Activated CD4-positive, alpha-beta memory T cell treated with anti-CD3 and anti-CD28 coated beads for 36 hours (primary cell): ENCODE results near the gene KRT77. TPM values are rescaled to one million over a fixed set of nuclear protein-coding genes. Genes with fewer than 3 reads are reported as not detected.
A peak's percentile ranks its signal among the peaks of the same experiment; 100 is the strongest.
"Not testable (repeated sequence)": the region's sequence is repeated elsewhere in the genome, so short reads cannot be mapped to it uniquely, and the experiment has no call there.

Source experiments
- CTCF ChIA-PET: fragments of 350-600 bp; sonication (Branson Sonifier 250); formaldehyde crosslinking; loops from one replicate; lab custom pipeline; 2021; ENCODE audit warnings: antibody characterized with exemption, inconsistent platforms; lab: Charles Lee
- POLR2A ChIA-PET: fragments of 350-600 bp; sonication (Branson Sonifier 250); formaldehyde crosslinking; loops from one replicate; lab custom pipeline; 2021; ENCODE audit warnings: antibody characterized with exemption; lab: Charles Lee
- DNase-seq: peaks from one replicate; pipeline ENCODE4 v3.0.0-alpha.2; 2020
- H3K27ac Mint-ChIP-seq: one replicate; pipeline ENCODE4 v1.8.0; 2021; ENCODE audit warnings: mixed read lengths
- H3K27me3 Mint-ChIP-seq: one replicate; pipeline ENCODE4 v1.8.0; 2021; ENCODE audit warnings: mixed read lengths
- H3K36me3 Mint-ChIP-seq: one replicate; pipeline ENCODE4 v1.8.0; 2021; ENCODE audit warnings: mixed read lengths
- H3K4me1 Mint-ChIP-seq: one replicate; pipeline ENCODE4 v1.8.0; 2021; ENCODE audit warnings: low read depth, mixed read lengths
- H3K4me3 Mint-ChIP-seq: one replicate; pipeline ENCODE4 v1.8.0; 2021; ENCODE audit warnings: mild to moderate bottlenecking, mixed read lengths
- H3K9me3 Mint-ChIP-seq: one replicate; pipeline ENCODE4 v1.8.0; 2021; ENCODE audit warnings: mixed read lengths
- intact Hi-C: fragments of 100-400 bp; cut with micrococcal nuclease; formaldehyde crosslinking; loops from one replicate; pipeline ENCODE4 v1.15.1; 2023
- total RNA-seq, 2 experiments: library from RNA; stranded (reverse); gene quantifications; one replicate each; pipeline ENCODE4 v1.2.3, GENCODE V29; 2021

The KRT77 gene
- total RNA-seq, result not detected

GRCh38 chr12:52703424-52703823, at the start of gene KRT77:
TSS of gene KRT77 (minus strand) at chr12:52703524. CDS start at chr12:52703434, 90 bp downstream.
- intact Hi-C loops, result no loop called here
- H3K27ac Mint-ChIP-seq, result no peak within 1 kb of the TSS
- DNase-seq, result no peak
- ChIA-PET POLR2A (no interaction called here), CTCF (no interaction called here)
- no peak within 1 kb of the TSS for H3K4me3 Mint-ChIP-seq
- H3K36me3 Mint-ChIP-seq, result no peaks in the 10 kb centered on the region
- no peaks in the 10 kb centered on the region for H3K9me3 Mint-ChIP-seq
- H3K27me3 Mint-ChIP-seq, result peaks cover 15% of the 10 kb centered on the region
- peaks cover 3% of the 10 kb centered on the region for H3K4me1 Mint-ChIP-seq

GRCh38 chr12:52752516-52752915, 49.2 kb upstream of the KRT77 start:
- H3K9me3 Mint-ChIP-seq, result no peaks in the 10 kb centered on the region
- H3K36me3 Mint-ChIP-seq, result no peaks in the 10 kb centered on the region
- no peak overlapping the region for H3K4me3 Mint-ChIP-seq
- no peaks in the 10 kb centered on the region for H3K27me3 Mint-ChIP-seq
- H3K27ac Mint-ChIP-seq, result no peak overlapping the region
- intact Hi-C loops, result no loop called here
- ChIA-PET POLR2A (no interaction called here), CTCF (no interaction called here)
- H3K4me1 Mint-ChIP-seq, result no peaks in the 10 kb centered on the region
- no peak for DNase-seq

- H3K4me1 Mint-ChIP-seq, result no peaks in the 10 kb centered on the region
- intact Hi-C loops, result no loop called here
- no peak overlapping the region for H3K4me3 Mint-ChIP-seq
- ChIA-PET CTCF (no interaction called here), POLR2A (no interaction called here)
- no peak for DNase-seq
- H3K9me3 Mint-ChIP-seq, result no peaks in the 10 kb centered on the region
- no peaks in the 10 kb centered on the region for H3K36me3 Mint-ChIP-seq
- no peaks in the 10 kb centered on the region for H3K27me3 Mint-ChIP-seq
- H3K27ac Mint-ChIP-seq, result no peak overlapping the region
Observed at GRCh38 chr12:52751795-52752194, 48.5 kb upstream of the KRT77 start.

- H3K36me3 Mint-ChIP-seq, H3K27me3 Mint-ChIP-seq, H3K9me3 Mint-ChIP-seq, CTCF ChIA-PET, DNase-seq, H3K4me3 Mint-ChIP-seq, POLR2A ChIA-PET, H3K27ac Mint-ChIP-seq, intact Hi-C loops, H3K4me1 Mint-ChIP-seq: not testable (repeated sequence)
Observed at GRCh38 chr12:52750532-52750931, 47.2 kb upstream of the KRT77 start.

GRCh38 chr12:52749827-52750226, 46.5 kb upstream of the KRT77 start:
- Mint-ChIP-seq H3K9me3 (no peaks in the 10 kb centered on the region), H3K27me3 (peaks cover under 1% of the 10 kb centered on the region), H3K27ac (no peak overlapping the region), H3K36me3 (no peaks in the 10 kb centered on the region), H3K4me1 (no peaks in the 10 kb centered on the region), H3K4me3 (no peak overlapping the region)
- ChIA-PET POLR2A (no interaction called here), CTCF (interaction anchor here (1.2 kb wide), 1 partner anchor 121 kb away, joined by 4 read pairs; no protein-coding TSS in a partner anchor)
- intact Hi-C loops, result no loop called here
- no peak for DNase-seq

- ChIA-PET POLR2A (no interaction called here), CTCF (interaction anchor here (1.2 kb wide), 1 partner anchor 122 kb away, joined by 4 read pairs; no protein-coding TSS in a partner anchor)
- intact Hi-C loops, result no loop called here
- no peaks in the 10 kb centered on the region for H3K9me3 Mint-ChIP-seq
- no peak overlapping the region for H3K4me3 Mint-ChIP-seq
- H3K36me3 Mint-ChIP-seq, result no peaks in the 10 kb centered on the region
- H3K27ac Mint-ChIP-seq, result no peak overlapping the region
- H3K27me3 Mint-ChIP-seq, result peaks cover 2% of the 10 kb centered on the region
- no peak for DNase-seq
- H3K4me1 Mint-ChIP-seq, result no peaks in the 10 kb centered on the region
Observed at GRCh38 chr12:52748578-52748977, 45.3 kb upstream of the KRT77 start.

GRCh38 chr12:52745554-52745953, 42.2 kb upstream of the KRT77 start:
- intact Hi-C loops, result no loop called here
- H3K4me1 Mint-ChIP-seq, result no peaks in the 10 kb centered on the region
- peaks cover 8% of the 10 kb centered on the region for H3K27me3 Mint-ChIP-seq
- POLR2A ChIA-PET, result no interaction called here
- H3K4me3 Mint-ChIP-seq, result no peak overlapping the region
- no peak for DNase-seq
- no peaks in the 10 kb centered on the region for H3K36me3 Mint-ChIP-seq
- no peak overlapping the region for H3K27ac Mint-ChIP-seq
- H3K9me3 Mint-ChIP-seq, result no peaks in the 10 kb centered on the region
- CTCF ChIA-PET, result no interaction called here

GRCh38 chr12:52744493-52745156, 41.3 kb upstream of the KRT77 start:
- DNase-seq, result no peak
- H3K27me3 Mint-ChIP-seq, result peaks cover 13% of the 10 kb centered on the region
- H3K4me3 Mint-ChIP-seq, result no peak overlapping the region
- H3K4me1 Mint-ChIP-seq, result no peaks in the 10 kb centered on the region
- H3K36me3 Mint-ChIP-seq, result no peaks in the 10 kb centered on the region
- no peak overlapping the region for H3K27ac Mint-ChIP-seq
- CTCF ChIA-PET, result no interaction called here
- intact Hi-C loops, result no loop called here
- POLR2A ChIA-PET, result no interaction called here
- no peaks in the 10 kb centered on the region for H3K9me3 Mint-ChIP-seq

- Mint-ChIP-seq H3K4me1 (no peaks in the 10 kb centered on the region), H3K4me3 (no peak overlapping the region), H3K36me3 (no peaks in the 10 kb centered on the region), H3K27ac (no peak overlapping the region), H3K9me3 (no peaks in the 10 kb centered on the region), H3K27me3 (peaks cover 16% of the 10 kb centered on the region)
- intact Hi-C loops, result no loop called here
- DNase-seq, result no peak
- CTCF ChIA-PET, result no interaction called here
- POLR2A ChIA-PET, result no interaction called here
Observed at GRCh38 chr12:52742822-52743457, 39.6 kb upstream of the KRT77 start.

- Mint-ChIP-seq H3K36me3 (no peaks in the 10 kb centered on the region), H3K4me3 (no peak overlapping the region), H3K27me3 (peaks cover 16% of the 10 kb centered on the region), H3K9me3 (no peaks in the 10 kb centered on the region), H3K27ac (no peak overlapping the region), H3K4me1 (no peaks in the 10 kb centered on the region)
- intact Hi-C loops, result no loop called here
- CTCF ChIA-PET, result no interaction called here
- DNase-seq, result no peak
- POLR2A ChIA-PET, result no interaction called here
Observed at GRCh38 chr12:52742196-52742580, 38.9 kb upstream of the KRT77 start.

GRCh38 chr12:52741375-52742195, 38.3 kb upstream of the KRT77 start:
- ChIA-PET POLR2A (no interaction called here), CTCF (no interaction called here)
- H3K36me3 Mint-ChIP-seq, result no peaks in the 10 kb centered on the region
- intact Hi-C loops, result no loop called here
- H3K27ac Mint-ChIP-seq, result no peak overlapping the region
- DNase-seq, result peak; percentile 69
- H3K9me3 Mint-ChIP-seq, result no peaks in the 10 kb centered on the region
- no peaks in the 10 kb centered on the region for H3K4me1 Mint-ChIP-seq
- no peak overlapping the region for H3K4me3 Mint-ChIP-seq
- peaks cover 16% of the 10 kb centered on the region for H3K27me3 Mint-ChIP-seq

- POLR2A ChIA-PET, result no interaction called here
- Mint-ChIP-seq H3K27ac (no peak overlapping the region), H3K36me3 (no peaks in the 10 kb centered on the region), H3K27me3 (peaks cover 16% of the 10 kb centered on the region), H3K9me3 (no peaks in the 10 kb centered on the region), H3K4me3 (no peak overlapping the region), H3K4me1 (no peaks in the 10 kb centered on the region)
- CTCF ChIA-PET, result interaction anchor here (1.5 kb wide), 1 partner anchor 144 kb away, joined by 3 read pairs; no protein-coding TSS in a partner anchor
- intact Hi-C loops, result no loop called here
- no peak for DNase-seq
Observed at GRCh38 chr12:52740584-52740983, 37.3 kb upstream of the KRT77 start.
